Suprapubic skin (tissue), 4 donors: ENCODE measurements around the gene SLC5A4. TPM values are rescaled to one million over a fixed set of nuclear protein-coding genes. Genes with fewer than 3 reads are reported as not detected.

ENCODE experiments used
- DNase-seq, 2 donors: peaks; one replicate each; pipeline ENCODE4 v3.0.0-alpha.2; 2019; ENCODE audit warnings: low spot score in 2 of 2
- H3K27ac ChIP-seq: fragments of 200-600 bp; sonication (generic); one replicate; pipeline ENCODE4 v1.5.1; 2019
- H3K27me3 ChIP-seq: fragments of 200-600 bp; sonication (generic); one replicate; pipeline ENCODE4 v1.5.1; 2019
- H3K36me3 ChIP-seq: fragments of 200-600 bp; sonication (generic); one replicate; pipeline ENCODE4 v1.5.1; 2019
- H3K4me1 ChIP-seq: fragments of 200-600 bp; sonication (generic); one replicate; pipeline ENCODE4 v1.5.1; 2019
- H3K4me3 ChIP-seq: fragments of 200-600 bp; sonication (generic); one replicate; pipeline ENCODE4 v1.5.1; 2019; ENCODE audit warnings: mild to moderate bottlenecking
- H3K9me3 ChIP-seq: fragments of 200-600 bp; sonication (generic); one replicate; pipeline ENCODE4 v1.5.1; 2019
- CTCF ChIP-seq, 2 donors: fragments of 200-600 bp in 1 of 2; fragments of 450-650 bp in 1 of 2; sonication (generic) in 1 of 2; IDR thresholded peaks; one replicate each; pipeline ENCODE4 v1.5.1; 2016 to 2019; ENCODE audit warnings: antibody characterized with exemption in 2 of 2, mild to moderate bottlenecking in 1 of 2, moderate library complexity in 1 of 2
- EP300 ChIP-seq: sonication (generic); formaldehyde crosslinking; IDR thresholded peaks from one replicate; pipeline ENCODE4 v1.6.1; 2017; ENCODE audit warnings: antibody characterized with exemption
- POLR2A ChIP-seq, 2 donors: fragments of 450-650 bp; IDR thresholded peaks; one replicate each; pipeline ENCODE4 v1.6.1; 2017; ENCODE audit warnings: antibody characterized with exemption in 2 of 2, mild to moderate bottlenecking in 2 of 2, moderate library complexity in 2 of 2
- POLR2AphosphoS5 ChIP-seq, 3 donors: sonication (generic); formaldehyde crosslinking; IDR thresholded peaks; one replicate each; pipeline ENCODE4 v1.6.1; 2017; ENCODE audit warnings: antibody characterized with exemption in 3 of 3
- WGBS: methylation state at CpG from one replicate; pipeline ENCODE4 v1.1.5; 2018; 5-methylcytosine and 5-hydroxymethylcytosine counted together
- total RNA-seq, 4 donors: library from RNA; depleted of rRNA; stranded (reverse); fragments of >200 nt; gene quantifications; one replicate each; pipeline ENCODE4 v1.1.0, GENCODE V29; 2016

The SLC5A4 gene
- total RNA-seq, 4 donors from 2014 or later, result 0.38 TPM; not detected in 3

- 72% methylated on average over 8 of the region's 8 CpGs for WGBS
- no peak for DNase-seq
- Histone ChIP-seq H3K9me3 (no peaks in the 10 kb centered on the region), H3K27me3 (peaks cover 3% of the 10 kb centered on the region), H3K36me3 (no peaks in the 10 kb centered on the region), H3K4me1 (no peaks in the 10 kb centered on the region), H3K27ac (no peak overlapping the region), H3K4me3 (no peak overlapping the region)
- TF ChIP-seq POLR2A (IDR thresholded peaks at IDR 0.05) (no peak), CTCF (IDR thresholded peaks at IDR 0.05) (no peak), POLR2AphosphoS5 (IDR thresholded peaks at IDR 0.05) (no peak), EP300 (no peak)
These were observed 18.2 kb downstream of the SLC5A4 start for GRCh38 chr22:32236970-32237369.

DNA sequence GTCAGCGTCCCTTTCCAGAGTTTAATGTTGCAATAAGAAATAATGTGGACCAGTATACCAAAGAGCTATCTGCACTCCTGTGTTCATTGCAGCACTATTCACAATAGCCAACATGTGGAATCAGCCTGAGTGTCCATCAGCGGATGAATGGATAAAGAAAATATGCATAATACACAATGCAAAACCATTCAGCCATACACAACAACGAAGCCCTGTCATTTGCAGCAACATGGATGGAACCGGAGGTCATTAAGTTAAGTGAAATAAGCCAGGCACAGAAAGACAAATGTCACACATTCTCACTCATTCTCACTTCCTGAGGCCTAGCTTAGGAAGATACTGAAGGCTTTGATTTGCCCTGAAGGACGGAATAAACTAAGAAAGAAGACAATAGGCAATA lies 22.1 kb downstream of the SLC5A4 start:
- Histone ChIP-seq H3K4me1 (no peaks in the 10 kb centered on the region), H3K36me3 (no peaks in the 10 kb centered on the region), H3K27me3 (no peaks in the 10 kb centered on the region), H3K4me3 (no peak overlapping the region), H3K9me3 (no peaks in the 10 kb centered on the region), H3K27ac (no peak overlapping the region)
- TF ChIP-seq POLR2AphosphoS5 (IDR thresholded peaks at IDR 0.05) (no peak), EP300 (no peak), CTCF (IDR thresholded peaks at IDR 0.05) (no peak), POLR2A (IDR thresholded peaks at IDR 0.05) (no peak)
- 77% methylated on average over 5 of the region's 5 CpGs for WGBS
- DNase-seq, result no peak

- no peak overlapping the region for H3K27ac ChIP-seq
- no peaks in the 10 kb centered on the region for H3K9me3 ChIP-seq
- H3K4me3 ChIP-seq, result no peak overlapping the region
- TF ChIP-seq POLR2AphosphoS5 (IDR thresholded peaks at IDR 0.05), result no peak
- no peak for TF ChIP-seq POLR2A (IDR thresholded peaks at IDR 0.05)
- TF ChIP-seq CTCF (IDR thresholded peaks at IDR 0.05), result no peak
- no peak for TF ChIP-seq EP300
- peaks cover 3% of the 10 kb centered on the region for H3K27me3 ChIP-seq
- no peaks in the 10 kb centered on the region for H3K4me1 ChIP-seq
- 66% methylated on average over 5 of the region's 5 CpGs for WGBS
- DNase-seq, result no peak
- no peaks in the 10 kb centered on the region for H3K36me3 ChIP-seq
These were observed 22.8 kb downstream of the SLC5A4 start for GRCh38 chr22:32232191-32232830.

DNA sequence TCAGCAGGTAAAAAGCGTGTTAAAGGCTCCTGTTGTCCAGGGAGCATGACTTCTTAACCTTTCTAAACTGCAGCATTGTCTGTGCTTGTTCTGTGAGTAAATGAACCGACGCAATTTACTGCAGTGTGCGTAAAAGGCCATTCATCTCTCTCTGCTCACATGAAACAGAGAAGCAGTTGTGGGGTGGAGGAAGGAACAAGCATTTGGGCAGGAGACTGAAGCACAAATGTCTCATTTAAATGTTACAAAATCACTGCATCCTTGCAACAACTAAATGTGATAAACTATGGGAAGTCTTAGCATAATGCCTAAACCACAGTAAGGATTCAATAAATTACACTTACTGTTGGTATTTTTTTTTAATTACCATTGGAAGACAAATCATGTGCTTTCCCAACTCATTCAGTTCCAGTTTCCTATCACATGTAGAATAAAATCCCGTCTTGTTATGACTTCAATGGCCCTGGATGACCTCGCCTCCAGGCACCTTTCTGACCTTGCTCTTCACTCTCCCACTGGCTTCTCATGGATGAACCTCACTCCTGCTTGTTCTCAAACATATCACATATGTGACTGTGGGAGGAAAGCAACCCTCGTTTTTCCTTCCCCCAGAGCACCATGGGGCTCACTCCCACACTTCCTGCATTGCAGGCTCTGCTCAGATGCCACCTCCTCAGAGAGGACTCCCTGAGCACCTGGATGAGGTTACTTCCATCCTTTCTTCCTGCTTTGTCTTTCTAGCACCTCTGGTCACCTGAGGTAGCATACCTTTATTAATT lies 28.6 kb downstream of the SLC5A4 start:
- Histone ChIP-seq H3K27me3 (peaks cover 8% of the 10 kb centered on the region), H3K9me3 (no peaks in the 10 kb centered on the region), H3K36me3 (no peaks in the 10 kb centered on the region), H3K4me3 (no peak overlapping the region), H3K27ac (no peak overlapping the region), H3K4me1 (no peaks in the 10 kb centered on the region)
- 62% methylated on average over 7 of the region's 7 CpGs for WGBS
- TF ChIP-seq POLR2A (IDR thresholded peaks at IDR 0.05) (no peak), POLR2AphosphoS5 (IDR thresholded peaks at IDR 0.05) (no peak), EP300 (no peak), CTCF (IDR thresholded peaks at IDR 0.05) (no peak)
- DNase-seq, result no peak

GRCh38 chr22:32222991-32223390 lies 32.2 kb downstream of the SLC5A4 start:
- Histone ChIP-seq H3K4me1 (no peaks in the 10 kb centered on the region), H3K4me3 (no peak overlapping the region), H3K27me3 (peaks cover 8% of the 10 kb centered on the region), H3K36me3 (no peaks in the 10 kb centered on the region), H3K9me3 (no peaks in the 10 kb centered on the region), H3K27ac (no peak overlapping the region)
- DNase-seq, result no peak
- no peak for TF ChIP-seq POLR2AphosphoS5 (IDR thresholded peaks at IDR 0.05)
- no peak for TF ChIP-seq POLR2A (IDR thresholded peaks at IDR 0.05)
- no peak for TF ChIP-seq CTCF (IDR thresholded peaks at IDR 0.05)
- no peak for TF ChIP-seq EP300
- 66% methylated on average over 1 of the region's 1 CpG for WGBS
